GM12878 (cell line): ENCODE results near the gene FGF11.

Source experiments
- CBFB ChIP-seq: IDR thresholded peaks from 2 replicates; pipeline ENCODE4 v1.6.1; 2016; ENCODE audit warnings: antibody characterized with exemption, low read depth
- CHD2 ChIP-seq: IDR thresholded peaks from 2 replicates; pipeline ENCODE4 v1.6.1; 2011; ENCODE audit warnings: low read depth, low read length, improper control_type of control experiment, borderline replicate concordance
- CREM ChIP-seq: IDR thresholded peaks from 2 replicates; pipeline ENCODE4 v1.6.1; 2014; ENCODE audit warnings: antibody characterized with exemption, low read depth
- CTCF ChIP-seq, 3 experiments: IDR thresholded peaks in 2 of 3; conservative IDR thresholded peaks in 1 of 3; 2 replicates each; pipeline ENCODE4 v1.5.1; 2011; ENCODE audit warnings: low read depth in 3 of 3, low read length in 3 of 3, mild to moderate bottlenecking in 3 of 3, control low read depth in 2 of 3, moderate library complexity in 2 of 3, inconsistent platforms in 1 of 3, mixed read lengths in 1 of 3; ENCODE audit not compliant: control insufficient read depth in 2 of 3, insufficient read depth in 1 of 3; ENCODE audit errors: extremely low read depth in 1 of 3
- HCFC1 ChIP-seq: fragments of 150-350 bp; IDR thresholded peaks from 2 replicates; pipeline ENCODE4 v1.6.1; 2014; ENCODE audit warnings: low read length
- POLR2A ChIP-seq: IDR thresholded peaks from 2 replicates; pipeline ENCODE4 v1.6.1; 2011; ENCODE audit warnings: low read depth, mild to moderate bottlenecking, low read length
- SREBF2 ChIP-seq: IDR thresholded peaks from 2 replicates; pipeline ENCODE4 v1.6.1; 2012; ENCODE audit warnings: mild to moderate bottlenecking, low read length
- YY1 ChIP-seq: IDR thresholded peaks from 2 replicates; pipeline ENCODE4 v1.6.1; 2011; ENCODE audit warnings: low read depth, mild to moderate bottlenecking, low read length

DNA sequence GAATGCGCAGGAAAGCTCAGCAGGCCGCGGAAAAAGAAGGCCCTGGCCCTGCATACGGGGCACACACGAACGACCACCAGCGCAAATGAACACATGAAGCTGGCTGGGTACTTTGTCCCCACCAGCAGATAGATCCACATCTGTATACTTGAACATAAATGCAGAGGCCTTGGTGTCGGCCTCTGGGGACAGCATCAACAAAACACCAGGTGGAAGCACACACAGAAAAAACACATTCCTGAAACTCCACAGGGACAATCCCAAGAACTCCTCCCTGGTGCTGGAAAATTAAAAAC is 40.7 kb downstream of the FGF11 start:
- TF ChIP-seq CHD2 = no peak
- TF ChIP-seq CTCF (IDR thresholded peaks at IDR 0.05 in 2 of 3, conservative IDR thresholded peaks at IDR 0.05 in 1 of 3; ENCODE audit: control insufficient read depth in 2 of 3, extremely low read depth in 1 of 3, insufficient read depth in 1 of 3, low read depth in 3 of 3, low read length in 3 of 3) = no peak
- no peak for TF ChIP-seq HCFC1
- no peak for TF ChIP-seq POLR2A
- TF ChIP-seq SREBF2 = no peak
- no peak for TF ChIP-seq YY1
- no peak for TF ChIP-seq CBFB
- TF ChIP-seq CREM = no peak
